ENCODE measurements around the gene MED15. TPM values are rescaled to one million over a fixed set of nuclear protein-coding genes. Genes with fewer than 3 reads are reported as not detected.

MED15 gene
- total RNA-seq, 1 donor from 2014 or later: 77.8 TPM

- Mint-ChIP-seq H3K27ac (no peak overlapping the region), H3K36me3 (ENCODE audit: insufficient read depth) (no peaks in the 10 kb centered on the region), H3K4me3 (ENCODE audit: low read depth) (no peak overlapping the region), H3K27me3 (peaks cover 14% of the 10 kb centered on the region), H3K9me3 (ENCODE audit: low read depth) (peaks cover 3% of the 10 kb centered on the region), H3K4me1 (ENCODE audit: low read depth) (peaks cover 4% of the 10 kb centered on the region)
- TF ChIP-seq CTCF (IDR thresholded peaks at IDR 0.05; ENCODE audit: unreplicated experiment): no peak
- DNase-seq (ENCODE audit: low spot score, unreplicated experiment): no peak
Measured at GRCh38 chr22:20636945-20637344, 129.5 kb downstream of the MED15 start.

Other genes with a start within 250 kb of the MED15 start
- 30.8 and 36.0 TPM in 2 replicates for gene RTN4R, start 239.3 kb upstream of the MED15 start, total RNA-seq
- 37.2 and 41.0 TPM in 2 replicates for gene DGCR6L, start 187.6 kb upstream of the MED15 start, total RNA-seq
- gene ZNF74, start 113.5 kb upstream of the MED15 start, total RNA-seq: 48.8 and 52.1 TPM in 2 replicates
- 14.4 and 14.6 TPM in 2 replicates for gene SCARF2, start 69.8 kb upstream of the MED15 start, total RNA-seq
- gene KLHL22, start 11.8 kb upstream of the MED15 start, total RNA-seq: 47.3 and 51.6 TPM in 2 replicates

Data from progenitor cell of endocrine pancreas (in vitro differentiated cells).